SK-N-SH (cell line): ENCODE results near the gene HPRT1.

ENCODE experiments used
- CTCF ChIP-seq: fragments of 200-600 bp; sonication (generic); IDR thresholded peaks from 2 replicates; pipeline ENCODE4 v1.6.1; 2017; ENCODE audit warnings: antibody characterized with exemption, mild to moderate bottlenecking, moderate library complexity
- POLR2AphosphoS5 ChIP-seq: IDR thresholded peaks from 2 replicates; pipeline ENCODE4 v1.6.1; 2012; ENCODE audit warnings: low read depth, low read length
- USF1 ChIP-seq: IDR thresholded peaks from 2 replicates; pipeline ENCODE4 v1.4.0; 2012; ENCODE audit warnings: low read depth, borderline replicate concordance
- TF ChIP-seq, protein P1 (sequence below): fragments of 150-350 bp; IDR thresholded peaks from 2 replicates; pipeline ENCODE4 v1.6.1; 2017; ENCODE audit warnings: antibody characterized with exemption, low read length, low read depth, borderline replicate concordance

DNA sequence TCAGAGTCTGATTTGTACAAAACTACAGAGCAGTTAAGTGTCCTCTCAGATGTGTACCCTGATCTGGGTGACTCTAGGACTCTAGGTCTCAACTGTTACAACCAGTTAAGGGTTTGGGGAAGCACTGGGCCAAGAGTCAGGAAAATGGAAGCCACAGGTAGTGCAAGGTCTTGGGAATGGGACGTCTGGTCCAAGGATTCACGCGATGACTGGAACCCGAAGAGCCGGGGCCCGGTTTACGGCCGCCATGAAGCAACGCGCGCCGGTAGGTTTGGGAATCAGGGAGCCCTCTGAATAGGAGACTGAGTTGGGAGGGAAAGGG lies 321 bp upstream of the HPRT1 start:
- TF ChIP-seq CTCF (no peak), USF1 (no peak), POLR2AphosphoS5 (0 out of 2 replicates have a peak, but pooled peaks have one; percentile 24)
- TF ChIP-seq, protein P1, sequence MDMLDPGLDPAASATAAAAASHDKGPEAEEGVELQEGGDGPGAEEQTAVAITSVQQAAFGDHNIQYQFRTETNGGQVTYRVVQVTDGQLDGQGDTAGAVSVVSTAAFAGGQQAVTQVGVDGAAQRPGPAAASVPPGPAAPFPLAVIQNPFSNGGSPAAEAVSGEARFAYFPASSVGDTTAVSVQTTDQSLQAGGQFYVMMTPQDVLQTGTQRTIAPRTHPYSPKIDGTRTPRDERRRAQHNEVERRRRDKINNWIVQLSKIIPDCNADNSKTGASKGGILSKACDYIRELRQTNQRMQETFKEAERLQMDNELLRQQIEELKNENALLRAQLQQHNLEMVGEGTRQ, result no peak
